HEK293 (cell line): Measurements from ENCODE around the gene IQCH.

Experiments used
- CTCF ChIP-seq: fragments of 450-650 bp; formaldehyde crosslinking; IDR thresholded peaks from 2 replicates; pipeline ENCODE4 v1.5.1; 2016; ENCODE audit warnings: missing biosample characterization, missing genetic modification characterization
- MYNN ChIP-seq: fragments of 450-650 bp; formaldehyde crosslinking; IDR thresholded peaks from 2 replicates; pipeline ENCODE4 v1.5.1; 2016; ENCODE audit warnings: missing biosample characterization, missing genetic modification characterization, borderline replicate concordance
- ZBTB26 ChIP-seq: fragments of 450-650 bp; formaldehyde crosslinking; optimal IDR thresholded peaks from 2 replicates; pipeline ENCODE3; 2016; ENCODE audit warnings: missing biosample characterization, mild to moderate bottlenecking, missing genetic modification characterization
- ZNF10 ChIP-seq: fragments of 450-650 bp; formaldehyde crosslinking; IDR thresholded peaks from 2 replicates; pipeline ENCODE4 v1.5.1; 2017; ENCODE audit warnings: missing biosample characterization, missing genetic modification characterization
- ZNF121 ChIP-seq: fragments of 450-650 bp; formaldehyde crosslinking; IDR thresholded peaks from 2 replicates; pipeline ENCODE4 v1.5.1; 2016; ENCODE audit warnings: missing biosample characterization, missing genetic modification characterization
- ZNF530 ChIP-seq: fragments of 450-650 bp; formaldehyde crosslinking; IDR thresholded peaks from 2 replicates; pipeline ENCODE4 v1.5.1; 2016; ENCODE audit warnings: low read depth, missing biosample characterization, missing genetic modification characterization
- ZNF629 ChIP-seq: fragments of 450-650 bp; formaldehyde crosslinking; IDR thresholded peaks from 2 replicates; pipeline ENCODE4 v1.5.1; 2017; ENCODE audit warnings: missing biosample characterization, missing genetic modification characterization
- ZNF747 ChIP-seq: fragments of 450-650 bp; formaldehyde crosslinking; IDR thresholded peaks from 2 replicates; pipeline ENCODE4 v1.5.1; 2016; ENCODE audit warnings: missing biosample characterization, missing genetic modification characterization
- ZNF785 ChIP-seq: fragments of 450-650 bp; formaldehyde crosslinking; IDR thresholded peaks from 2 replicates; pipeline ENCODE4 v1.5.1; 2016; ENCODE audit warnings: missing biosample characterization, missing genetic modification characterization
- ZNF843 ChIP-seq: fragments of 450-650 bp; formaldehyde crosslinking; IDR thresholded peaks from 2 replicates; pipeline ENCODE4 v1.5.1; 2016; ENCODE audit warnings: missing biosample characterization, missing genetic modification characterization
- ZSCAN18 ChIP-seq: fragments of 450-650 bp; formaldehyde crosslinking; IDR thresholded peaks from 2 replicates; pipeline ENCODE4 v1.5.1; 2016; ENCODE audit warnings: missing biosample characterization, missing genetic modification characterization

DNA sequence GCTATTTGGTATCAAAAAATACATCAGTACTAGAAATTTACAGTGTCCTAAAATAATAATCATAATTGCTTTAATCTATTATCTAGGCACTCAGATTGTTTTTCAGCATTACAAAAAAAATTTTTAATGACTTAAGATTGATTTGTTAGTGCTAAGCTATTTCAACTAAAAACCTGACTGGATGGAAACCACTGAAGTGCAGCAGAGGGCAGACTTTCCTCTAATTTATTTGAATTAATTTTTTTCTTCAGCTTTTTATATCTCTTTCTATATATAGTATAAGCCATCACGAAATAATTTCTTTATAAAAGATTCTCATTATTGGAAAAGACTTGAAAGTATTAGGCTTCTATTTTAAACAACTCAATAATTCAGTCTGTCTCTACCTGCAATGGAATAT lies 131.4 kb downstream of the IQCH start:
- TF ChIP-seq CTCF (tag by site-specific recombination) = no peak
- TF ChIP-seq ZNF785 = no peak
- no peak for TF ChIP-seq ZNF530 (tag by site-specific recombination)
- no peak for TF ChIP-seq ZNF843 (tag by site-specific recombination)
- no peak for TF ChIP-seq ZNF747 (tag by site-specific recombination)
- TF ChIP-seq ZNF629 (tag by site-specific recombination) = no peak
- TF ChIP-seq ZSCAN18 (tag by site-specific recombination) = no peak
- no peak for TF ChIP-seq ZNF121 (tag by site-specific recombination)
- no peak for TF ChIP-seq MYNN (tag by site-specific recombination)
- TF ChIP-seq ZNF10 (tag by site-specific recombination) = no peak
- TF ChIP-seq ZBTB26 (tag by site-specific recombination) = no peak
